Activated CD8-positive, alpha-beta T cell treated with anti-CD3 and anti-CD28 coated beads, Interleukin-2, amount 10 ng/mL, durations not matched to agents 7 days and 5 days (primary cell): ENCODE measurements around the gene SIGLEC1. TPM values are rescaled to one million over a fixed set of nuclear protein-coding genes. Genes with fewer than 3 reads are reported as not detected.

ENCODE experiments used
- ATAC-seq: fragments of 150-1000 bp; cut with Tn5 transposase; one replicate; pipeline ENCODE4 v1.10.0; 2021; ENCODE audit warnings: moderate library complexity
- CTCF ChIA-PET: fragments of 350-600 bp; sonication (Branson Sonifier 250); formaldehyde crosslinking; loops from one replicate; lab custom pipeline; 2021; ENCODE audit warnings: antibody characterized with exemption; lab: Charles Lee
- POLR2A ChIA-PET: fragments of 350-600 bp; sonication (Branson Sonifier 250); formaldehyde crosslinking; loops from one replicate; lab custom pipeline; 2021; ENCODE audit warnings: antibody characterized with exemption; lab: Charles Lee
- DNase-seq: peaks from one replicate; pipeline ENCODE4 v3.0.0-alpha.2; 2020
- H3K27ac Mint-ChIP-seq: one replicate; pipeline ENCODE4 v1.8.0; 2021; ENCODE audit warnings: mild to moderate bottlenecking, mixed read lengths
- H3K27me3 Mint-ChIP-seq: one replicate; pipeline ENCODE4 v1.8.0; 2021; ENCODE audit warnings: low read depth, mixed read lengths
- H3K36me3 Mint-ChIP-seq: one replicate; pipeline ENCODE4 v1.8.0; 2021; ENCODE audit warnings: low read depth, mixed read lengths
- H3K4me1 Mint-ChIP-seq: one replicate; pipeline ENCODE4 v1.8.0; 2021; ENCODE audit warnings: low read depth, mixed read lengths
- H3K4me3 Mint-ChIP-seq: one replicate; pipeline ENCODE4 v1.8.0; 2021; ENCODE audit warnings: mild to moderate bottlenecking, mixed read lengths
- H3K9me3 Mint-ChIP-seq: one replicate; pipeline ENCODE4 v1.8.0; 2022; ENCODE audit warnings: mixed read lengths; ENCODE audit not compliant: insufficient read depth
- total RNA-seq, 2 experiments: library from RNA; stranded (reverse); gene quantifications; one replicate each; pipeline ENCODE4 v1.2.3, GENCODE V29; 2021

SIGLEC1 gene
- total RNA-seq, 2 experiments from 2014 or later, result not detected

- Mint-ChIP-seq H3K4me3 (no peak overlapping the region), H3K27me3 (no peaks in the 10 kb centered on the region), H3K4me1 (peaks cover 4% of the 10 kb centered on the region), H3K27ac (no peak overlapping the region), H3K36me3 (peaks cover 10% of the 10 kb centered on the region), H3K9me3 (no peaks in the 10 kb centered on the region)
- DNase-seq (peak; percentile 72), ATAC-seq (peak; percentile 71)
- POLR2A ChIA-PET, result interaction anchor here (0.8 kb wide), 1 partner anchor 15 kb away, joined by 3 read pairs; the partner anchor contains the start of gene ADISSP
- CTCF ChIA-PET, result interaction anchor here (0.6 to 3.3 kb wide), 13 partner anchors 12 to 332 kb away, joined by 3 to 33 read pairs (median 3); partner anchors contain the start of genes ADISSP, AP5S1 and SPEF1
Observed at GRCh38 chr20:3753098-3753497, 40.7 kb upstream of the SIGLEC1 start.

GRCh38 chr20:3752386-3752759 is 40.0 kb upstream of the SIGLEC1 start:
- Mint-ChIP-seq H3K4me1 (peaks cover 4% of the 10 kb centered on the region), H3K9me3 (no peaks in the 10 kb centered on the region), H3K36me3 (peaks cover 4% of the 10 kb centered on the region), H3K27ac (no peak overlapping the region), H3K27me3 (no peaks in the 10 kb centered on the region), H3K4me3 (no peak overlapping the region)
- ATAC-seq, result no peak
- POLR2A ChIA-PET, result no interaction called here
- CTCF ChIA-PET, result interaction anchor here (0.6 to 3.3 kb wide), 12 partner anchors 11 to 333 kb away, joined by 3 to 33 read pairs (median 4); partner anchors contain the start of genes ADISSP, AP5S1 and SPEF1
- no peak for DNase-seq

- no peak overlapping the region for H3K27ac Mint-ChIP-seq
- H3K4me3 Mint-ChIP-seq, result no peak overlapping the region
- H3K27me3 Mint-ChIP-seq, result no peaks in the 10 kb centered on the region
- CTCF ChIA-PET, result interaction anchor here (0.9 to 3.3 kb wide), 6 partner anchors 9 to 104 kb away, joined by 3 to 33 read pairs (median 5); partner anchors contain the start of genes ADISSP and AP5S1
- ATAC-seq, result peak; percentile 15
- peaks cover 4% of the 10 kb centered on the region for H3K4me1 Mint-ChIP-seq
- H3K9me3 Mint-ChIP-seq, result no peaks in the 10 kb centered on the region
- H3K36me3 Mint-ChIP-seq, result peaks cover 2% of the 10 kb centered on the region
- peak; percentile 27 for DNase-seq
- POLR2A ChIA-PET, result no interaction called here
Observed at GRCh38 chr20:3751675-3752385, 39.4 kb upstream of the SIGLEC1 start.

GRCh38 chr20:3751305-3751674 is 38.9 kb upstream of the SIGLEC1 start:
- ChIA-PET CTCF (interaction anchor here (0.8 to 3.1 kb wide), 8 partner anchors 8 to 188 kb away, joined by 3 to 11 read pairs (median 4); partner anchors contain the start of genes ADISSP and CENPB), POLR2A (no interaction called here)
- Mint-ChIP-seq H3K27me3 (no peaks in the 10 kb centered on the region), H3K27ac (no peak overlapping the region), H3K4me1 (peaks cover 4% of the 10 kb centered on the region), H3K4me3 (no peak overlapping the region), H3K36me3 (no peaks in the 10 kb centered on the region), H3K9me3 (no peaks in the 10 kb centered on the region)
- DNase-seq, result no peak
- ATAC-seq, result no peak

- ChIA-PET CTCF (interaction anchor here (0.7 to 3.1 kb wide), 6 partner anchors 13 to 87 kb away, joined by 3 to 11 read pairs (median 3); partner anchors contain the start of gene CENPB), POLR2A (no interaction called here)
- ATAC-seq (peak; percentile 48), DNase-seq (peak; percentile 34)
- Mint-ChIP-seq H3K27me3 (no peaks in the 10 kb centered on the region), H3K36me3 (no peaks in the 10 kb centered on the region), H3K4me3 (no peak overlapping the region), H3K4me1 (peaks cover 11% of the 10 kb centered on the region), H3K9me3 (no peaks in the 10 kb centered on the region), H3K27ac (no peak overlapping the region)
Observed at GRCh38 chr20:3749689-3750531, 37.5 kb upstream of the SIGLEC1 start.

GRCh38 chr20:3749087-3749688 is 36.8 kb upstream of the SIGLEC1 start:
- Mint-ChIP-seq H3K27me3 (peaks cover 7% of the 10 kb centered on the region), H3K27ac (no peak overlapping the region), H3K9me3 (no peaks in the 10 kb centered on the region), H3K36me3 (no peaks in the 10 kb centered on the region), H3K4me1 (peaks cover 18% of the 10 kb centered on the region), H3K4me3 (no peak overlapping the region)
- no peak for DNase-seq
- POLR2A ChIA-PET, result no interaction called here
- no peak for ATAC-seq
- CTCF ChIA-PET, result interaction anchor here (0.7 to 3.1 kb wide), 5 partner anchors 12 to 88 kb away, joined by 3 to 11 read pairs (median 4); no protein-coding TSS in a partner anchor

- Mint-ChIP-seq H3K4me3 (no peak overlapping the region), H3K4me1 (peaks cover 19% of the 10 kb centered on the region), H3K9me3 (no peaks in the 10 kb centered on the region), H3K36me3 (no peaks in the 10 kb centered on the region), H3K27ac (no peak overlapping the region), H3K27me3 (peaks cover 8% of the 10 kb centered on the region)
- CTCF ChIA-PET, result interaction anchor here (0.6 to 2.7 kb wide), 6 partner anchors 9 to 132 kb away, joined by 3 to 9 read pairs (median 3); no protein-coding TSS in a partner anchor
- ATAC-seq (no peak), DNase-seq (no peak)
- POLR2A ChIA-PET, result no interaction called here
Observed at GRCh38 chr20:3748073-3748472, 35.7 kb upstream of the SIGLEC1 start.

- no peak for DNase-seq
- ATAC-seq, result no peak
- Mint-ChIP-seq H3K36me3 (no peaks in the 10 kb centered on the region), H3K4me1 (peaks cover 19% of the 10 kb centered on the region), H3K4me3 (no peak overlapping the region), H3K27ac (no peak overlapping the region), H3K27me3 (peaks cover 8% of the 10 kb centered on the region), H3K9me3 (no peaks in the 10 kb centered on the region)
- POLR2A ChIA-PET, result no interaction called here
- CTCF ChIA-PET, result interaction anchor here (0.8 to 2.7 kb wide), 4 partner anchors 10 to 71 kb away, joined by 3 to 9 read pairs (median 4); no protein-coding TSS in a partner anchor
Observed at GRCh38 chr20:3747471-3747870, 35.1 kb upstream of the SIGLEC1 start.

GRCh38 chr20:3745686-3746173 is 33.3 kb upstream of the SIGLEC1 start:
- Mint-ChIP-seq H3K27me3 (peaks cover 8% of the 10 kb centered on the region), H3K36me3 (no peaks in the 10 kb centered on the region), H3K4me1 (peaks cover 15% of the 10 kb centered on the region), H3K27ac (no peak overlapping the region), H3K9me3 (no peaks in the 10 kb centered on the region), H3K4me3 (no peak overlapping the region)
- ChIA-PET POLR2A (no interaction called here), CTCF (interaction anchor here (0.7 to 1.6 kb wide), 3 partner anchors 9 to 32 kb away, joined by 3 to 4 read pairs (median 3); partner anchors contain the start of gene ADISSP)
- ATAC-seq (no peak), DNase-seq (no peak)

- Mint-ChIP-seq H3K9me3 (no peaks in the 10 kb centered on the region), H3K27me3 (peaks cover 8% of the 10 kb centered on the region), H3K4me1 (peaks cover 15% of the 10 kb centered on the region), H3K27ac (no peak overlapping the region), H3K4me3 (peak overlapping the region; percentile 41), H3K36me3 (no peaks in the 10 kb centered on the region)
- CTCF ChIA-PET, result interaction anchor here (0.7 to 2.1 kb wide), 5 partner anchors 10 to 67 kb away, joined by 3 to 9 read pairs (median 3); partner anchors contain the start of gene ADISSP
- POLR2A ChIA-PET, result no interaction called here
- peak; percentile 73 for DNase-seq
- ATAC-seq, result peak; percentile 76
Observed at GRCh38 chr20:3744806-3745685, 32.6 kb upstream of the SIGLEC1 start.
